H1 (cell line): Measurements from ENCODE around the gene KNOP1. TPM values are rescaled to one million over a fixed set of nuclear protein-coding genes. Genes with fewer than 3 reads are reported as not detected.

Experiments used
- BACH1 ChIP-seq: IDR thresholded peaks from 2 replicates; pipeline ENCODE4 v1.6.1; 2012; ENCODE audit warnings: low read length, improper control_type of control experiment
- CEBPB ChIP-seq: IDR thresholded peaks from 2 replicates; pipeline ENCODE4 v1.6.1; 2012; ENCODE audit warnings: low read depth, low read length
- NRF1 ChIP-seq: IDR thresholded peaks from 2 replicates; pipeline ENCODE4 v1.6.1; 2011; ENCODE audit warnings: mild to moderate bottlenecking, low read depth, low read length, improper control_type of control experiment
- TCF12 ChIP-seq: IDR thresholded peaks from 2 replicates; pipeline ENCODE4 v1.6.1; 2011; ENCODE audit warnings: low read depth, mild to moderate bottlenecking, low read length
- TEAD4 ChIP-seq: IDR thresholded peaks from 2 replicates; pipeline ENCODE4 v1.6.1; 2012; ENCODE audit warnings: low read depth, low read length, inconsistent platforms, mixed read lengths
- polyA plus RNA-seq, 7 experiments: library from polyadenylated mRNA; depleted of rRNA in 3 of 7; stranded (reverse) in 5 of 7; unstranded in 2 of 7; fragments of >200 nt in 5 of 7; fragments of 200-250 nt in 2 of 7; gene quantifications; 1 replicate in 5 of 7; 2 replicates in 1 of 7; 4 replicates in 1 of 7; pipeline versions ENCODE4 v1.2.1 to v1.2.3, GENCODE V29; 2011 to 2013; ENCODE audit warnings: missing spikeins in 2 of 7, mixed read lengths in 2 of 7
- total RNA-seq: library from RNA; stranded (reverse); fragmentation: NEBNext Ultra II Directional; extraction: Animal tissue kit (Norgen Biotek cat#: 25700); gene quantifications from 2 replicates; pipeline ENCODE4 v1.2.1, GENCODE V29; 2021
- TF ChIP-seq, protein P1 (sequence below): fragments of 300-600 bp; sonication (generic); IDR thresholded peaks from 2 replicates; pipeline ENCODE4 v1.7.1; 2012; ENCODE audit warnings: low read length, moderate library complexity, mild to moderate bottlenecking, inconsistent platforms; ENCODE audit not compliant: insufficient replicate concordance
- TF ChIP-seq, protein P2 (sequence below), 3 experiments: IDR thresholded peaks; 1 replicate in 2 of 3; 2 replicates in 1 of 3; pipeline versions ENCODE4 v1.5.1 to v1.6.1; 2011; ENCODE audit warnings: low read length in 3 of 3, mild to moderate bottlenecking in 3 of 3, inconsistent platforms in 2 of 3, low read depth in 1 of 3, moderate library complexity in 1 of 3; ENCODE audit not compliant: insufficient read depth in 1 of 3; ENCODE audit errors: control extremely low read depth in 1 of 3

Gene KNOP1
- total and polyA plus RNA-seq, 2 of the 8 experiments (the other 6 are each of a cell fraction or from before 2014, with no cell fraction given), result 21.6 to 87.9 TPM

DNA sequence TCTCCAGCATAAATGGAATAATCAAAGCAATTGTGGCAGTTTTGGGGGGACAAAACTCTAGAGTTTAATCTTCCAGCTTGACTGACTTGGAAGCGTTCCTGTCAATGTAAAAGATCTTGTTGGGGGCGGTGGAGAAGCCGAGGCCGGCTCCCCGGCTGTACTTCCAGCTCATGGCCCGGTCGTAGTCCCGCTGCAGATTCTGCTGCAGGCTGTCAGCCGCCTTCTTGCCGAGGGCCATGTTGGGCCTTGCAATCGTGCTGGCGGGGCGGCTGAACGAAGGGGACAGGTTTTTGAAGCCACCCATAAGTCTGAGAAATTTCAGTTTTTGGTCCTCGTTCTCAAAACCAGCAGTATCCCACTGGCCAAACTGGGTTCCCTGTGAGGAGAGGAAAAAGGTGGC lies 11.2 kb downstream of the KNOP1 start (continued):
- TF ChIP-seq, protein P1, sequence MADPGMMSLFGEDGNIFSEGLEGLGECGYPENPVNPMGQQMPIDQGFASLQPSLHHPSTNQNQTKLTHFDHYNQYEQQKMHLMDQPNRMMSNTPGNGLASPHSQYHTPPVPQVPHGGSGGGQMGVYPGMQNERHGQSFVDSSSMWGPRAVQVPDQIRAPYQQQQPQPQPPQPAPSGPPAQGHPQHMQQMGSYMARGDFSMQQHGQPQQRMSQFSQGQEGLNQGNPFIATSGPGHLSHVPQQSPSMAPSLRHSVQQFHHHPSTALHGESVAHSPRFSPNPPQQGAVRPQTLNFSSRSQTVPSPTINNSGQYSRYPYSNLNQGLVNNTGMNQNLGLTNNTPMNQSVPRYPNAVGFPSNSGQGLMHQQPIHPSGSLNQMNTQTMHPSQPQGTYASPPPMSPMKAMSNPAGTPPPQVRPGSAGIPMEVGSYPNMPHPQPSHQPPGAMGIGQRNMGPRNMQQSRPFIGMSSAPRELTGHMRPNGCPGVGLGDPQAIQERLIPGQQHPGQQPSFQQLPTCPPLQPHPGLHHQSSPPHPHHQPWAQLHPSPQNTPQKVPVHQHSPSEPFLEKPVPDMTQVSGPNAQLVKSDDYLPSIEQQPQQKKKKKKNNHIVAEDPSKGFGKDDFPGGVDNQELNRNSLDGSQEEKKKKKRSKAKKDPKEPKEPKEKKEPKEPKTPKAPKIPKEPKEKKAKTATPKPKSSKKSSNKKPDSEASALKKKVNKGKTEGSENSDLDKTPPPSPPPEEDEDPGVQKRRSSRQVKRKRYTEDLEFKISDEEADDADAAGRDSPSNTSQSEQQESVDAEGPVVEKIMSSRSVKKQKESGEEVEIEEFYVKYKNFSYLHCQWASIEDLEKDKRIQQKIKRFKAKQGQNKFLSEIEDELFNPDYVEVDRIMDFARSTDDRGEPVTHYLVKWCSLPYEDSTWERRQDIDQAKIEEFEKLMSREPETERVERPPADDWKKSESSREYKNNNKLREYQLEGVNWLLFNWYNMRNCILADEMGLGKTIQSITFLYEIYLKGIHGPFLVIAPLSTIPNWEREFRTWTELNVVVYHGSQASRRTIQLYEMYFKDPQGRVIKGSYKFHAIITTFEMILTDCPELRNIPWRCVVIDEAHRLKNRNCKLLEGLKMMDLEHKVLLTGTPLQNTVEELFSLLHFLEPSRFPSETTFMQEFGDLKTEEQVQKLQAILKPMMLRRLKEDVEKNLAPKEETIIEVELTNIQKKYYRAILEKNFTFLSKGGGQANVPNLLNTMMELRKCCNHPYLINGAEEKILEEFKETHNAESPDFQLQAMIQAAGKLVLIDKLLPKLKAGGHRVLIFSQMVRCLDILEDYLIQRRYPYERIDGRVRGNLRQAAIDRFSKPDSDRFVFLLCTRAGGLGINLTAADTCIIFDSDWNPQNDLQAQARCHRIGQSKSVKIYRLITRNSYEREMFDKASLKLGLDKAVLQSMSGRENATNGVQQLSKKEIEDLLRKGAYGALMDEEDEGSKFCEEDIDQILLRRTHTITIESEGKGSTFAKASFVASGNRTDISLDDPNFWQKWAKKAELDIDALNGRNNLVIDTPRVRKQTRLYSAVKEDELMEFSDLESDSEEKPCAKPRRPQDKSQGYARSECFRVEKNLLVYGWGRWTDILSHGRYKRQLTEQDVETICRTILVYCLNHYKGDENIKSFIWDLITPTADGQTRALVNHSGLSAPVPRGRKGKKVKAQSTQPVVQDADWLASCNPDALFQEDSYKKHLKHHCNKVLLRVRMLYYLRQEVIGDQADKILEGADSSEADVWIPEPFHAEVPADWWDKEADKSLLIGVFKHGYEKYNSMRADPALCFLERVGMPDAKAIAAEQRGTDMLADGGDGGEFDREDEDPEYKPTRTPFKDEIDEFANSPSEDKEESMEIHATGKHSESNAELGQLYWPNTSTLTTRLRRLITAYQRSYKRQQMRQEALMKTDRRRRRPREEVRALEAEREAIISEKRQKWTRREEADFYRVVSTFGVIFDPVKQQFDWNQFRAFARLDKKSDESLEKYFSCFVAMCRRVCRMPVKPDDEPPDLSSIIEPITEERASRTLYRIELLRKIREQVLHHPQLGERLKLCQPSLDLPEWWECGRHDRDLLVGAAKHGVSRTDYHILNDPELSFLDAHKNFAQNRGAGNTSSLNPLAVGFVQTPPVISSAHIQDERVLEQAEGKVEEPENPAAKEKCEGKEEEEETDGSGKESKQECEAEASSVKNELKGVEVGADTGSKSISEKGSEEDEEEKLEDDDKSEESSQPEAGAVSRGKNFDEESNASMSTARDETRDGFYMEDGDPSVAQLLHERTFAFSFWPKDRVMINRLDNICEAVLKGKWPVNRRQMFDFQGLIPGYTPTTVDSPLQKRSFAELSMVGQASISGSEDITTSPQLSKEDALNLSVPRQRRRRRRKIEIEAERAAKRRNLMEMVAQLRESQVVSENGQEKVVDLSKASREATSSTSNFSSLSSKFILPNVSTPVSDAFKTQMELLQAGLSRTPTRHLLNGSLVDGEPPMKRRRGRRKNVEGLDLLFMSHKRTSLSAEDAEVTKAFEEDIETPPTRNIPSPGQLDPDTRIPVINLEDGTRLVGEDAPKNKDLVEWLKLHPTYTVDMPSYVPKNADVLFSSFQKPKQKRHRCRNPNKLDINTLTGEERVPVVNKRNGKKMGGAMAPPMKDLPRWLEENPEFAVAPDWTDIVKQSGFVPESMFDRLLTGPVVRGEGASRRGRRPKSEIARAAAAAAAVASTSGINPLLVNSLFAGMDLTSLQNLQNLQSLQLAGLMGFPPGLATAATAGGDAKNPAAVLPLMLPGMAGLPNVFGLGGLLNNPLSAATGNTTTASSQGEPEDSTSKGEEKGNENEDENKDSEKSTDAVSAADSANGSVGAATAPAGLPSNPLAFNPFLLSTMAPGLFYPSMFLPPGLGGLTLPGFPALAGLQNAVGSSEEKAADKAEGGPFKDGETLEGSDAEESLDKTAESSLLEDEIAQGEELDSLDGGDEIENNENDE, result no peak
- TF ChIP-seq TCF12 (no peak), TEAD4 (no peak), CEBPB (no peak), BACH1 (no peak), NRF1 (no peak)
- TF ChIP-seq, protein P2, sequence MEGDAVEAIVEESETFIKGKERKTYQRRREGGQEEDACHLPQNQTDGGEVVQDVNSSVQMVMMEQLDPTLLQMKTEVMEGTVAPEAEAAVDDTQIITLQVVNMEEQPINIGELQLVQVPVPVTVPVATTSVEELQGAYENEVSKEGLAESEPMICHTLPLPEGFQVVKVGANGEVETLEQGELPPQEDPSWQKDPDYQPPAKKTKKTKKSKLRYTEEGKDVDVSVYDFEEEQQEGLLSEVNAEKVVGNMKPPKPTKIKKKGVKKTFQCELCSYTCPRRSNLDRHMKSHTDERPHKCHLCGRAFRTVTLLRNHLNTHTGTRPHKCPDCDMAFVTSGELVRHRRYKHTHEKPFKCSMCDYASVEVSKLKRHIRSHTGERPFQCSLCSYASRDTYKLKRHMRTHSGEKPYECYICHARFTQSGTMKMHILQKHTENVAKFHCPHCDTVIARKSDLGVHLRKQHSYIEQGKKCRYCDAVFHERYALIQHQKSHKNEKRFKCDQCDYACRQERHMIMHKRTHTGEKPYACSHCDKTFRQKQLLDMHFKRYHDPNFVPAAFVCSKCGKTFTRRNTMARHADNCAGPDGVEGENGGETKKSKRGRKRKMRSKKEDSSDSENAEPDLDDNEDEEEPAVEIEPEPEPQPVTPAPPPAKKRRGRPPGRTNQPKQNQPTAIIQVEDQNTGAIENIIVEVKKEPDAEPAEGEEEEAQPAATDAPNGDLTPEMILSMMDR (IDR thresholded peaks at IDR 0.05; ENCODE audit: control extremely low read depth in 1 of 3, insufficient read depth in 1 of 3, low read depth in 1 of 3, low read length in 3 of 3), result no peak
